ENCODE data around the gene IPO13.

IPO13 gene

DNA sequence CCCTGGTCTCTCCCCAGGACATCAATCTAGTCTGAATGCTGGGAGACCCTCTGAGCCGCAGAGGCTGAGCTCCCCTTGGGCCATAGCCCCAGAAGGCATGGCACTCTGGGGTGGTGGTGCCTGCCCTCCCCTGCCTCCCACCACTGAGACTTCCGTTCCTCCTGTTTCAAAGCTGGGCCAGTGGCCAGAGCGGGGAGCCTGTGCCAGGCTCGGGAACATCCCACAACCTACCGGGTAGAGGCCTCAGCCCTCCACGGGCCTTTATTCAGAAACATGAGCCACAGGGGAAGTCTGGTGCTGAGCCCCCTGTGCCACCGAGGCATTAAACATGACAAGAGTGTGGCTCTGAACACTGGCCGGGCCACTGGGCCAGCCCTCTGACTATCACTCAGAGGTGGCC lies 52.7 kb downstream of the IPO13 start:
- no peak overlapping the region for H3K4me3 ChIP-seq
- no peak overlapping the region for H3K27ac ChIP-seq
- TF ChIP-seq CTCF (IDR thresholded peaks at IDR 0.05): no peak
- DNase-seq (ENCODE audit: low spot score): no peak

DNA sequence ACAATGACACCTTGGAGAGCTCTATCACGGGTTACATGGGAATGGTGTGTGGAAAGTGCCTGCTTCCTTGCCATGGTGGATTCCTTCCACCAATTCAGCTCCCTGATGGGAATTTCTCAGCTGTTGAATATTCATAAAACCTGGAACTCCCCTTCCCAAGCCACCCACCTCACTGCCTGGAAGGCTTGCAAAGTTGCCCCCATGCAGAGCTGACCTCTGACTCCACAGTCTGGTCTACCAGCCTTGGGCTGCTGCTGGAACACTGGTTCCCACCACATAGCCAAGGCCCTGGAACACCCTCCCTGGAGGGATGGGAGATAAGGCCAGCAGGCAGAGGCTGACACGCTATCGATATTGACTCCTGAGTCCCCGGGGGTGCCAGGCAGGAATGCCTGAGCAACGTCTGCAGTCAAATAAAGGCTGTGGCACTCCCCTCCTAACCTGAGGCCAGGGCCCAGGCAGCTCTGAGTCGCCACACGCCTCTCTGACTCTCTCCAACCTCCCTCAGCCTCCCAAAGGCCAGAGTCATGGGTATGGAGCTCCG lies 53.4 kb downstream of the IPO13 start:
- Histone ChIP-seq H3K4me3 (no peak overlapping the region), H3K27ac (no peak overlapping the region)
- no peak for TF ChIP-seq CTCF (IDR thresholded peaks at IDR 0.05)
- no peak for DNase-seq (ENCODE audit: low spot score)

- DNase-seq (ENCODE audit: low spot score): no peak
- no peak for TF ChIP-seq CTCF (IDR thresholded peaks at IDR 0.05)
- H3K4me3 ChIP-seq: no peak overlapping the region
- H3K27ac ChIP-seq: no peak overlapping the region
Observed at GRCh38 chr1:44002165-44002564, 55.4 kb downstream of the IPO13 start.

DNA sequence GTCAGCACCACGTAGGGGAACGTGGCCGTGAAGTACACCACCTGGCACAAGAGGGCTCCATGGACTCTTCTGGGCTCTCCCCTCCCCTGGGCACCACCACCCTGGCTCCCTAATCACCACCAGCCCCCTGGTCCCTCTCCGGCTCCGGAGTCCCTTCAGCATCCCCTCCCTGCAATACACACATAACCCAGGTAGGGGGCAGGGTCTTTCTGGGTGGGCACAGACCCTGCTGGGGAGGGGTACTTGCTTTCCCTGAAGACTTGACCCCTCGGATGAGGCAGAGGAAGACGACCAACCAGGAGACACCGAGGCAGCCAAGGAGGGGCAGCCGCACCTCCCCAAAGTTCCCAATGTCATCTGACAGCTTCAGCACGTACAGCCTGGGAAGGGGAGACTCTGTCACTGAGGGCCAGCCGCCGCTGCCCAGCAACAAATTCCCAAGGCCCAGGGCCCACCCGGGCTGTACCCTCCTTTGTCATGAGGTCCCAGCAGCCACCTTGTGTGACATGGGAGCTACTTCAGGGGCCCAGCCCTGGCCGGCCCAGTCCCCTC lies 55.9 kb downstream of the IPO13 start:
- no peak for DNase-seq (ENCODE audit: low spot score)
- Histone ChIP-seq H3K27ac (no peak overlapping the region), H3K4me3 (no peak overlapping the region)
- TF ChIP-seq CTCF (IDR thresholded peaks at IDR 0.05): no peak

DNA sequence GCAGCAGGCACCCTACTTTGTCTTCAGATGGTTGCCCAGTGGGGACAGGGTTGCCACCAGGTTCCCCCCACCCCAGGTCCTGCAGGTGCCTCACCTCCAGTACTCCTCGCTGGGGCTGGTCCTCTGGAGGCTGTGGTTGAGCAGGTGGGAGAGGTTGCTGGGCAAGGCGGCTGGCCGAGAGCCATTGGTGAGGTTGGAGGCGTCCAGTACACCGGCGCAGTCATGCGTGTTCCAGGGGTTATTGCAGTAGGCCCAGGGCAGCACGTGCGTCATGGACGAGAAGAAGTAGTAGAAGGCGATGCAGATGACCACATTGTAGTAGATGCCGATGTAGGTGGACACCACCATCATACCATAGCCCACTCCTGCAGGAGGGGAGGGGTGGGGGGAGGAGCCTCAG lies 61.5 kb downstream of the IPO13 start:
- H3K27ac ChIP-seq: no peak overlapping the region
- no peak for TF ChIP-seq CTCF (IDR thresholded peaks at IDR 0.05)
- no peak for DNase-seq (ENCODE audit: low spot score)
- H3K4me3 ChIP-seq: no peak overlapping the region

- DNase-seq (ENCODE audit: low spot score): no peak
- Histone ChIP-seq H3K27ac (no peak overlapping the region), H3K4me3 (no peak overlapping the region)
- no peak for TF ChIP-seq CTCF (IDR thresholded peaks at IDR 0.05)
Observed at GRCh38 chr1:44010935-44011471, 64.3 kb downstream of the IPO13 start.

DNA sequence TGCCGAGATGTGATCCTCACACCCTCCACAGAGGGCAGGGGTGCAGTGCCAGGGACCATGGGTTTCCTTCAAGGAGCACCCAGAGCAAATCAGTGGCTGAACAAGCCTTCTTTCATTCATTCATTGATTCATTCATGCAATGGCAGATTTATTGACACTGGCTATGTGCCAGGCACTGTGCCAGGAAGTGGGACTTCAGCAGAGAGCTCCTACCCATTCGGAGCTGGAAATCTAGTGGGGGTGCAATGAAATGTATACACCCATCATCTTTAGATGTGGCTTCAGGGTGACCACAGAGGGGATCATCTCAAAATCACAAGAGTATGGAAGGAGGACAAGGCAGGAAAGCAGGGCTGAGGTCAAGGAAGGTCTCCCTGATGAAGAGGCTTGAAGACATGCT lies 65.7 kb downstream of the IPO13 start:
- H3K27ac ChIP-seq: no peak overlapping the region
- no peak overlapping the region for H3K4me3 ChIP-seq
- no peak for DNase-seq (ENCODE audit: low spot score)
- TF ChIP-seq CTCF (IDR thresholded peaks at IDR 0.05): no peak

Measured in coronary artery (tissue), 2 donors.